GM18526 (cell line): ENCODE results near the gene GCC2.

ENCODE experiments used
- POLR2A ChIP-seq: IDR thresholded peaks from 3 replicates; pipeline ENCODE4 v1.6.1; 2011; ENCODE audit not compliant: insufficient read length; ENCODE audit errors: extremely low read depth

The GCC2 gene

GRCh38 chr2:108547606-108548005, 98.6 kb downstream of the GCC2 start:
- no peak for TF ChIP-seq POLR2A

- TF ChIP-seq POLR2A = no peak
These were observed 99.4 kb downstream of the GCC2 start for GRCh38 chr2:108548208-108549003.

- TF ChIP-seq POLR2A = no peak
These were observed 103.6 kb downstream of the GCC2 start for GRCh38 chr2:108552566-108552965.

GRCh38 chr2:108553209-108553919, 104.4 kb downstream of the GCC2 start:
- TF ChIP-seq POLR2A = no peak

- no peak for TF ChIP-seq POLR2A
These were observed 105.5 kb downstream of the GCC2 start for GRCh38 chr2:108554528-108554927.

- no peak for TF ChIP-seq POLR2A
These were observed 106.6 kb downstream of the GCC2 start for GRCh38 chr2:108555572-108555971.
